ENCODE data around the gene CCDC192.

The CCDC192 gene

DNA sequence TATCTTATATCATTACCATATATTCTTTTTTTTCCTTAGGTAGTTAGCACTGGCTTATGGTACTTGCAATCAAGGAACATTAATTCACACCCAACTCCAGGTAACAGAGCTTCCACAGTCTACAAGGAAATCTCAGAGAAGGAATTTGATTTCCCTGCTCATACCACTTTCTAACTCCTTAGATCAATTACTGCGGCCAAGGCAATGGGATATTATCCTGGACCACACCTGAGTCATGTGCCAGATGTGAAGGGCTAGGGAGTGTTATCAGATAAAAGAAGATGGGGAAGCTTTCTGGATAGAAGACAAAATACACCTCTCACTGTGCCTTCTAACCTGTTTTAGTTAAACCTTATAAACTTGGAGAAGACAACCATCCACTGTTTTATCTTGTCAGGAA is 181.2 kb downstream of the CCDC192 start:
- no peak for DNase-seq (ENCODE audit: low read depth)

DNA sequence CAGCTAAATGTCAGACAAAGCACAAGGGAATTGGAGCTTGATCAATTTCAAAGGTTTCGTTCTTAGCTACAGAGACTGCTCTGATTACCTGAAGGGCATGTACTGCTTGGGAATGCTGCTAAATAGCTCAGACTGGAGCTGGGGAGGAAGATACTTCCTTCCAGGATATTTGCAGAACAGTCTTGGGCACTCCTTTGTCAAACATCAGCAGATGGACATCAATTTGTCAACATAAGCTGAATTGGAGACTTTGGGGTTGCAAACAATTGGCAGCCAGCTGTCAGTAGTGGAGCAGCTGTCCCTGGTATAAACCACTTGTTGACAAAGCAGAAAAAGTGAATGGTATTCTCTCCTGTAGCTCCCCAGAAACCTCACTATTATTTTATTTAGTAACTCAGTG is 182.0 kb downstream of the CCDC192 start:
- DNase-seq (ENCODE audit: low read depth), result no peak

DNA sequence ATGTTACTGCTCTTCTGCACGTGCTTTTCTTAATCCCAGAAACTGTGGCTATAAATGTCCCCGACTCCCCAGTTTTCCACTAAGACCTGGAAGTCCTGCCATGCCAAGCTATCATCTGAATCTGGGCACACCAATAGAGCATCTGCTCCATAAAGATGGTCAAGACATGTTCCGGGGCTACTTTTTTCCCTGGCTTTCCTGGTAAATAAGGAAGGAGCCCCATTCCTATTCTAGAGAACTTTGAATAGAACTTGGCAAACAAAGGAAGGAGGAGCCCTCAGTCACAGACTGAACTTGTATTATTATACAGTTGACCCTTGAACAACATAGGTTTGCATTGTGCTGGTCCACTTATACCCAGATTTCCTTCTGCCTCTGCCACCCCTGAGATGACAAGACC is 182.9 kb downstream of the CCDC192 start:
- DNase-seq (ENCODE audit: low read depth), result no peak

DNA sequence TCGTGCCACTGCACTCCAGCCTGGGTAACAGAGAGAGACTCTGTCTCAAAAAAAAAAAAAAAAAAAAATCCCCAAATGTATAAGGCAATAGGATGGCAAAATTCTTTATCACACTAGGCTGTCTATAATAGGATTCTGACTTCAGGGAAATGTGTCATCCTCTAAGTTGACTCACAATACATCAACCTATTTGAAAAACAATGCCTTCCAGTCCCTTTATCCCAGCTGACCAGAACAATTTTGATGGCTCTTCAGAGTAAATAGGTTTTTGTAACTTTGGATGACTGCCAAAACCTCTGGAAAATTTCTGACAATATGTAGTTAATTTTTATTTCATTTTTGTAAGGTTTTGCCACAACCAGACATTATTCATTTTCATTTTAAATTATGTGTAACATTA is 184.1 kb downstream of the CCDC192 start:
- no peak for DNase-seq (ENCODE audit: low read depth)

DNA sequence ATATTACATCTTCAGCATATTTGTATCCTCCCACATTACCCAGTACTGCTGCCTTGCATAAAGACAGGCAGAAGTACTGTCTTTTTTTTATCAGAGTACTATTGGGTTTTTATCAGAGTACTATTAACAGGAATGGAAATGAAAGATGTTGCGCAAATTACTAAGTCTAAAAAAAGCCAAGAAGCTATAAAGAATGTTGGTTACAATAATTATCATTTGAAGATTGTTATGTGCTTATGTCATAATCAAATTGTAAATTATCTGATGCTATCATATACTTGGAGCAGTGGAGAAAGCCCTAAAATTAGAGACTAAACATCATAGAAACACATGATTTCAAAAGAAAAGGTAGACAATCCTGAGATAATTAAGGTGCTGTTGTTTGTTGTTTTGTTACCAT is 188.8 kb downstream of the CCDC192 start:
- DNase-seq (ENCODE audit: low read depth), result no peak

DNA sequence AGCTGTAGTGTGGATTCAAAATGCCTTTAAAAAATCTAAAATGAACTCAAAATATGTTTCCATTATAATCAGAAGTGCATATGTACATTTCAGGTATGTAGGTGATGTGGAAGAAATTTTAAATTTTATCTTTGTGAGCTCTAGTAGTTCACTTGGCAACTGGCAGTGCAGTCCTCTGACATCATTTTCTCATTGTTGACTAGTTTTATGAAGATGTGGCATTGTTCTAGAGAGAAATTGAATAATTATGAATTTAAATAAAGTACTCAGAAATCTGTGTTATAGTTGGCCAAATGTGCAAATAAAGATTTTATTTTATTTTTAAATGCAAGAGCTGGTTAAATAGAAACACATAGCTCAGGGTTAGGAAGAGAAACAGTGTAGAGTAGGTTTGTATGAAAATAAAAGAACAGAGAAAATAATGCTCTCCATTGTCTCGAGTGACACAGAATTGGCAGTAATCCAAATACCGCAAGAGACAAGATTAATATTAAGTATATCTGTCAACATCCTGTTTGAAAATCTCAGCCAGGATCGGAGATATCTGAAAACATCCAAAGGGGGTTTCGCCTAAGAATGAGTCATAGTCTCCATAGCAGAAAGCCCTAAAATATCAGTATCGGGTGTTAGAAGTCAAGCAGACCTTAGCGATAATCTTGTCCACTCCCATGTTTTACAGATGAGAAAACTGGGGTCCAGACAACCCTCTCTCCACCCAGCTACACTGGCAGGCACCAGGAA is 189.4 kb downstream of the CCDC192 start:
- DNase-seq (ENCODE audit: low read depth), result no peak

DNA sequence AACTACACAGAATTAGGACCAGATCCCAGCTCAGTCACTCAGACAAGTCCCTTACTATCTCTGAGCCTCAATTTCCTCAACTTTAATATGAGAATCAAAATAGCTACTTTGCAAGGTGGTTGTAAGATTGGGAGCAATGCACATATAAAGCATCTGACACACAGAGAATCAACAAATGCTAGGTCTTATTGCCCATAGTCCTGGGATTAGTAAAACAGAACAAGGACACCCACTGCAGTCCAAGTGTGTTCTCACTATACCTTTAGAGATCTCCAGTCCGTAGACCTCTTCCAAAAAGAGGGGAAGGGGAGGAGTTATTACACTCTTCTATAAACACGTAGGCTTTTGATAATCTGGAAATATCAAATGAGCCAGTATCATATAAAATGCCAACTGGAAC is 190.0 kb downstream of the CCDC192 start:
- no peak for DNase-seq (ENCODE audit: low read depth)

DNA sequence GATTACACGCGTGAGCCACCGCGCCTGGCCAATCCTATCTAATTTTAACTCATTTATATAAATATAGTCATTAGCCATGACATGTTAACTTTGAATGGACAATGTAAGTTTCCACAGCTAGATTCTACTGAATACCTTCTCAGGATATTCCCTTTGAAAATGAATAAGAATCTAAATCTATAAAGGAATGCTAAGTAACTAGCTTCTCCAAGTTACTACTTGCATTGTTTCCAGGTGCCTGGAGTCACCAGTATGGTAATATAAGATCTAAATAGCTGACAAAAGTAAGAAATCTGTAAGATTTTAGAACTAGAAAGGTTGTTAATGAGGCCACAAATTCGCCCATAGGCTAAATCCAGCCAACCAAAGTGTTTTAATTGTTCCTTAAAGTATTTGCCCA is 191.3 kb downstream of the CCDC192 start:
- DNase-seq (ENCODE audit: low read depth), result no peak

DNA sequence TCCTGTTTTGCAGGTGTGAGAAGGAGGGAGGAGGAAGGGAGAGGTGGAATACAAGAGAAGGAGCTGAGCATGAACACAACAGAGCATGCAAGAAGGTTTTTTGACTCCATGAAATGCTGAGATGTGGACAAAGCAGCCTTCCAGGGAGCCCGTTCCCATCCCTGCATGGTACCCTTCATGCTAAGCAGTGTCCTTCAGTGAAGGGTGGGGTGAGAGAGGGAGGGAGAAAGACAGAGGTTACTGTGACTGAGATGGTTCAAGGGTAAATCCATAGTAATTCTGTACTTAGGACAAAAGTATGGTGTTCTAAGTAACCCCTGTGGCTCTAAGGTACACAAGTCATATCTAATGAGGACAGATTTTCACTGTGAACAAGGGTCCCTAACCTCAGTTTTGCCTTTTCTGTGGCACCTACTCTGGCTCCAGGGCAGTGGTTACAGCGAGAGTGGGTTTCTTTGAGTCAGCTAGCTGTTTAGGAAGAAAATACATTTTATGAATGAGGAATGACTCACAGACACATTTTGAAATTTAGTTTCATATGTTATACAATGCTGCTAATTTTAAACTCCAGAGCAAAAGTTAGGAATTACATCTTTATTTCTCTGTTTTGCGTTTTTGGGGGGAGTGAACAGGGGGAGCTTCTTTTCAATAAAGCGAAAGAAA is 195.5 kb downstream of the CCDC192 start:
- no peak for DNase-seq (ENCODE audit: low read depth)

DNA sequence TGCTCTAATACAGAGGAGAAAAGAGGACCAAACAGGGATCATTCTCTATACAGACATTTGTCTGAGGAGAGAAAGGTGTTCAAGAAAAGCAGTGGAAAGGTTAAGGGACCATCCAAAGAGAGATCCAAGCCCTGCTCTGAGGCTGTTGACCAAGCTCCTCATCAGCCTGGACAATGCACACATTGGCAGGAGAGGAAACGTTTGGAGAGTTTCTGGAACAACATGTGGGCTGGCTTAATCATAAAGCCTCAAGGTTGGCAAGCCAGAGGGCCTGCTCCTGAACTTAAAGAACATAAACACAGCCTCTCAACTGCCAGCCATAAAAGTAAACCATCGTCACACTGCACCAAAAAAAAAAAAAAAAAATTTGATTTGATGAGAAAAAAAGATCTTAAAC is 196.0 kb downstream of the CCDC192 start:
- no peak for DNase-seq (ENCODE audit: low read depth)

DNA sequence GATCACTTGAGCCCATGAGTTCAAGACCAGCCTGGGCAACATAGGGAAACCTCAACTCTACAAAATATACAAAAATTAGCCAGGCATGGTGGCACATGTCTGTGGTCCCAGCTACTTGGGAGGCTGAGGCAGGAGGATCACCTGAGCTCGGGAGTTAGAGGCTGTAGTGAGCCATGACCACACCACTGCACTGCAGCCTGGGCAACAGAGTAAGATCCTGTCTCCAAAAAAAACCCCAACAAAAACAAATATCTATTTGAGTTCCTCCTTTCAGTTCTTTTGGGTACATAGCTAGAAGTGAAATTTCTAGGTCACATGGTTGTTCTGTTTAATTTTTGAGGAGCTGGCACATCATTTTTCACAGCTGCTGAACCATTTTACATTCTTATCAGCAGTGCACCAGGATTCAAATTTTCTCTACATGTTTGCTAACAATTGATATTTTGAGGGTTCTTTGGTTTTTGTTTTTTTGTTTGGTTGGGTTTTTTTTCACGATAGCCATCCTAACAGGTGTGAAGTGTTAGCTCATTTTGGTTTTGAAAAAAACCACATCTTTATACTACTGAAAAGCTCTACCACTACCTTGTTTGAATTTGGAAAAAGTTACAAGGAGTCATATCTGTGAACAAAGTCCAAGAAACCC is 203.5 kb downstream of the CCDC192 start:
- DNase-seq (ENCODE audit: low read depth), result no peak

DNA sequence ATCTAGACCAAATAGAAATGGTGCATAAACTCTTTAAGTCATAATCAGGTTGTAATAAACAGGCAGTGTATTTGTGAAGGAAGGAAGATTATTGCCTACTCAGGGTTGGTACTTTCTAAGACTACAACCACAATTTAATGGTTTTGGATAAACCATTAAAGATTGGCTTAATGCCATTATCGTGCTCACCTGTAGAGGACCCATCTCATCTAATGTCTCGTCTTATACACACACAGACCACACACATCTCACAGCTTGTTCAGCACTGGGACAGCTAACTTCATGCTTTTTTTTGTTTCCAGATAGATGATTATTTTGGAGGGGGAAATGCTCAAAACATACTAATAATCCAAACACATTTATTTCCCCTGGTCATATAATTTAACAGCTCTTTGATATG is 204.7 kb downstream of the CCDC192 start:
- no peak for DNase-seq (ENCODE audit: low read depth)

DNA sequence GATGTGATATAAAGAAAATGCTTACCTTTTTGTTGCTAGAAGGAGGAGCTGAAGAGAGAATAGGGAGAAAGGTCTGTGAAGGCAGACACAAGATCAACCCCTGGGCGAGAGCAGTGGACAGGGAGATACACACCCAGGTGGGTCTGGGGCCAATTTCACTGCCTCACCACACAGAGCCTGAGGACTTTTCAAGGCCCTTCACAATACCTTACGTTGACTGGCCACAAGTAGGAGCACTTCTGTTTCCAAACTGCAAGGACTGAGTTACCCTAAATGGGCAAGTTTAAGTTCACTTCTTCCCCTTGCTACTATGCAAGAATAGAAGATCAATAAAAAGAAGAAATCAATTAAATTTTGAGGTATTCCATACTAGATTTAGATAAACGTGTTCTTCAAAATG is 205.9 kb downstream of the CCDC192 start:
- DNase-seq (ENCODE audit: low read depth), result no peak

DNA sequence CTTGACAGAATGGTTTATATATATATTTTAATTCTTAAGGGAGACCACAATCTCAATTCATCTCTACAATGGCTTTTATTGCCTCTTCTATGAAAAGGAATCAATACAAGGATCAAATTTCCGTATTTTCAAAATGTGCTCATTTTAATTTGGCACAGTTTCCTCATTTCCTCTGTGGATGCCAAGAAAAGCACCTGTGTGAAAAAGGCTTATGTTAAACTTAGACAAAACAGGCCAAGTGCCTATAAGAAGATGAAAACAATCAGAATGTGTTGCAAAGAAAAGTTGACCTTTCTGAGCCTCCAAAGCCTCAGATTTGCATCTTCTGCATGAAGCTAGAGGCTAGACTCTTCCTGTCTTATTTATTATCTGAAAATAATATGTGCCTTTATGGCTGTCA is 206.6 kb downstream of the CCDC192 start:
- DNase-seq (ENCODE audit: low read depth), result no peak

DNA sequence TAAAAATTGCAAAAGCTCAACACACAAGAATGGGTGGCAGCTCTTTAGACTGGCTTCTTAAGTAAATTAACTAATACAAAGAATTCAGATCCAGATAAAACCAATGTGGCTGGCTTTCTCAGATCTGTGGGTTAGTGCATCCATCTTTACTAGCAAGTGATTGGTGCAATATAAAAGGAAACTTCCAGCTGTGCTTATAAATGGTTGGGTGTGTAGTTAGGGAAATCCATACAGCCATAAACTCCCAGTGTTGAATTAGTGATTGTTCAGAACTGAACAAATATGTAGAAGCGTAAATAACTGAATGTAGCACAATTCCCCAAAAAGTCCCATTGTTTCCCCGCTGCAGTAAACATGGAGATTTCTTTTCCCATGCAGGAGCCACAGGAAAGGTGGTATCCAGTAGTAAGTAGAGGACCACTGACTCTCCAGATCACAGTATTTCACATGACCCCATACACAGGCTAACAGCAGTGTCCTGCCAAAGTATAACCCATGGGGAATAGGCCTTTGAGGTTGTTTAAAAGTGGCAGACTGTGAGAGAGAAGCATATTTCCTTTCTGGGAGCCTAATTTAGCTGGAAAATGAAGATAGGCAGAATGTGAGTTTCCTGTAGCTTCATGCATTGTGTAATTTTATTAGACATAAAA is 207.2 kb downstream of the CCDC192 start:
- no peak for DNase-seq (ENCODE audit: low read depth)

DNA sequence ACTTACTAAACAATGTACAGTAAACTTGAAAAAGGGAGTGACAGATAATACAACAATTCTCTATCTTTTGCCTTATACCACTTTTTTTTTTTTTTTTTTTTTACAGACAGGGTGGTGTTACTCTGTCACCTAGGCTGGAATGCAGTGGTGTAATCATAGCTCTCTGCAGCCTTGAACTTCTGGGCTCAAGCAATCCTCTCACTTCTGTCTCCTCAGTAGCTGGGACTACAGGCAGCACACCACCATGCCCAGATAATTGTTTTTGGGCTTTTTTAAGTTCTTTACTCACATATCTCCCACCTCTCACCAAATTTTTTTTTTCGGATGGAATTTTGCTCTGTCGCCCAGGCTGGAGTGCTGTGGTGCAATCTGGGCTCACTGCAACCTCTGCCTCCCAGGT is 208.4 kb downstream of the CCDC192 start:
- DNase-seq (ENCODE audit: low read depth), result no peak

DNA sequence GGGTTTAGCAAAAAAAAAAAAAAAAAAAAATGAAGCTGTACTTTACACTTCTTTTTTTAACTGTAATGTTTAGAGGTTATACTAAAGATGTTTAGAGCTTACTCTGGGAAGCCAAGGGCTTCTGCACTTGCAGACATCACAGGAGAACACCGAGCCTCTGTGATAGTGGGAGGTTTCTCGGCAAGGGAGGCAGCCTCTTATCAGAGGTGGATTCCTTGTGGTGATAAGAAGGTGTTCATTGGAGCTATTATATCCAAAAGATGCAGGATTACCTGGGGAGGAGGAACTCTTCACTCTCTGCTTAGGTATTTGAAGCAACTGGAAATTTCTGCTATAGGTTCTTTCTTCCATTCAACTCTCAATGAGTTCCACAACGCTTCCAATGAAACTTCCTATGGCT is 209.2 kb downstream of the CCDC192 start:
- no peak for DNase-seq (ENCODE audit: low read depth)

DNA sequence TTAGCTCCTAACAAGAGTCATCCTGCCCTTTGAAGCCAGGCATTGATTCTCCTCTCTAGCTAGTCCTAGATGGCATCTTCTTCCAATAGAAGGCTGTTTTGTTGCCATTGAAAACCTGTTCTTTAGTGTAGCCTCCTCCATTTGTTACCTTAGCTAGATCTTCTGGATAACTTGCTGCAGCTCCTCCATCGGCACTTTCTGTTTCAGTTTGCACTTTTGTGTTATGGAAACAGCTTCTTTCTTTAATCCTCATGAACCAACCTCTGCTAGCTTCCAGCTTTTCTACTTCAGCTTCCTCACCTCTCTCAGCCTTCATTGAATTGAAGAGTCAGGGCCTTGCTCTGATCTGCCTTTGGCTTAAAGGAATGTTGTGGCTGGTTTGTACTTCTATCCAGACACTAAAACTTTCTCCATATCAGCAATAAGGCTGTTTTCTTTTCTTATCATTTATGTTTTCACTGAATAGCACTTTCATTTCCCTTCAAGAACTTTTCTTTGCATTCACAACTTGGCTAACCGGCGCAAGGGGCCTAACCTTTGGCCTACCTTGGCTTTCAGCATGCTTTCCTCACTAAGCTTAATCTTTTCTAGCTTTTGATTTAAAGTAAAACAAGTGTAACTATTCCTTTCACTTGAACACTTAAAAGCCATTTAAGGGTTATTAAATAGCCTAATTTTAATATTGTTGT is 213.8 kb downstream of the CCDC192 start:
- DNase-seq (ENCODE audit: low read depth), result no peak

DNA sequence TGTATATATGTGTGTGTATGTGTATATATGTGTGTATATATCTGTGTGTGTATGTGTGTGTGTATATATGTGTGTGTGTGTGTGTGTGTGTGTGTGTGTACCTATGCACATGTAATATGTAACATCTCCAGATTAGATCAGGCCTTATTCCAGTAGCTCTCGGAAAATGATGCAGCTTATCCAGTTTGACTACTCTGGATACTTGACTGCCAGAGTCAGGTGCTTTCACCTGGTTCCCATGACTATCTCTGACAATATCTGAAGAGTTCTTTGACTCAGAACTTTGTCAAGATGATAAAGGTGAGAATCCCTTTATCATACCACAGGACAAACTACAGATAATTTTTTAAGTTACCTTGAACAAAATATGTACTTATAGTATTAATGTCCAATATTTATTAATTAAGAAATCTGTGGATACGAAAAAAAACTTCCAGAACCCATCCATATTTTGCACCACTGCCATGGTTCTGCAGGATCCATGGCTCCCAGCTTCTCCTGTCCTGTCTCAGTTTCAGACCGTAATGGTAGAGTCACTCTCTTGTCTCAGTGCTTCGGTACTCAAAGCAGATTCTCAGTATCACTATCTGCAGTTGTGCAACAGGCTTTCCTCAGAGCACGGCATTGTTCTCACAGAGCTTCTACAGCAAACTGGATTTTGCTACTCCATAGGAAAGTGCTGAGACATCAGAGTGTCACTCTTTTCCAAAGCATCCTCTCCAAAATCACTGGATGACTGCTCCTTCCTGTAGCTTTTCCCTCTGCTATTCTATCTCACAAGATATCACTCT is 216.0 kb downstream of the CCDC192 start:
- DNase-seq (ENCODE audit: low read depth), result no peak

DNA sequence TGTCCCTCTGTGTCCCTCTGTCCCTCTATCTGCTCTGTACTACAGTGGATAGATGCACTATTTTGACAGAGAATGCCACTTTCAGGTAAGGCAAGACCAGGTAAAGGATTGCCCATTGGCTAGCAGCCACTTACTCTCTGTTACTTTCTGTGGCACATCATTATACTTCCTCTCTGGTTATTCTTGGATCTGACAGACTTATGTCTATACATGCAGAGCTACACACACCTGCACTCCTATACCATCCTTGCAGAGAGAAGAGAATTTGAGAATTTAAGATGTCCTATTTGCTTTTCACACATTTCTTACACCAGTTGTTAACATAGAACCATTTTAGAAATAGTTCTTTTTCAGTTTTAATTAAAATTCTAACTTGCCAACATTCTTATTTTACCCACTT is 216.6 kb downstream of the CCDC192 start:
- DNase-seq (ENCODE audit: low read depth), result no peak

DNA sequence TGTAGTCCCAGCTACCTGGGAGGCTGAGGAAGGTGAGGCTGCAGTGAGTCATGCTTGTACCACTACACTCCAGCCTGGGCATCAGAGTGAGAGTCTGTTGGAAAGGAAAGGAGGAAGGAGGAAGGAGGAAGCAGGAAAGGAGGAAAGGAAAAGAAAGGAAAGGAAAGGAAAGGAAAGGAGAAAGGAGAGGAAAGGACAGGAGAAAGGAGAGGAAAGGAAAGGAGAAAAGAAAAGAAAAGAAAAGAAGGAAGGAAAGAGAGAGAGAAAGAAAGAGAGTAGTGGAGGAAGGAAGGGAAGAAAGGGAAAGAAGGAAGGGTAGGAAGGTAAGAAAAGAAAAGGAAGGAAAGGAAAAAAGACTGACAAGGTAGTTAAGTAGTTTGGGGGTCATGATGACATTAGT is 217.7 kb downstream of the CCDC192 start:
- no peak for DNase-seq (ENCODE audit: low read depth)

DNA sequence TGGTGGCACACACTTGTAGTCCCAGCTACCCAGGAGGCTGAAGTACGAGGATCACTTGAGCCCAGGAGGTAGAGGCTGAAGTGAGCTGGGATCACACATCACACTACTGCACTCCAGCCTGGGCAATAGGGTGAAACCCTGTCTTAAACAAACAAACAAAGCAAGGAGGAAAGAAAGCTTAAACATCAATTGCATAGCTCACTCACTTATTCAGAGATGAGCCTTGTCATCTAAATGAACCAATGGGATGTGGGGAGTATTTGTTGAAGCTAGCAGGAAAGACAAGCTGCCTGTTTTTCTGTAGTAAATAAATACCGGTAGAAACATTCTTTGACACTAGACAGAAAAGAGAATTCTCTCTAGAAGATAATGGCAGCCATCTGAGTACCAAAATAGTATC is 219.4 kb downstream of the CCDC192 start:
- DNase-seq (ENCODE audit: low read depth), result no peak
